Tibial artery (tissue), 4 donors: Measurements from ENCODE around the gene EPOP.
"Not testable (repeated sequence)": the region's sequence is repeated elsewhere in the genome, so short reads cannot be mapped to it uniquely, and the experiment has no call there.

Source experiments
- DNase-seq, 2 donors: peaks; one replicate each; pipeline ENCODE4 v3.0.0-alpha.2; 2019
- H3K27ac ChIP-seq, 2 donors: fragments of 200-600 bp; sonication (generic) in 1 of 2; 1 replicate in 1 of 2; 2 replicates in 1 of 2; pipeline ENCODE4 v1.5.1; 2018 to 2019; ENCODE audit warnings: mild to moderate bottlenecking in 1 of 2
- H3K27me3 ChIP-seq, 2 donors: fragments of 200-600 bp; sonication (generic) in 1 of 2; one replicate each; pipeline versions ENCODE4 v1.5.1 to v1.6.0; 2016 to 2019
- H3K36me3 ChIP-seq, 3 donors: fragments of 200-600 bp; sonication (generic) in 2 of 3; one replicate each; pipeline ENCODE4 v1.5.1; 2016 to 2019; ENCODE audit warnings: mild to moderate bottlenecking in 2 of 3
- H3K4me1 ChIP-seq, 4 donors: fragments of 200-600 bp; sonication (generic) in 2 of 4; 1 replicate in 3 of 4; 2 replicates in 1 of 4; pipeline ENCODE4 v1.5.1; 2016 to 2019
- H3K4me3 ChIP-seq, 2 donors: fragments of 200-600 bp; sonication (generic) in 1 of 2; 1 replicate in 1 of 2; 2 replicates in 1 of 2; pipeline ENCODE4 v1.5.1; 2018 to 2019; ENCODE audit warnings: mild to moderate bottlenecking in 2 of 2
- H3K9me3 ChIP-seq, 3 donors: fragments of 200-600 bp; sonication (generic) in 1 of 3; one replicate each; pipeline ENCODE4 v1.5.1; 2016 to 2019
- intact Hi-C: fragments of 100-400 bp; cut with DNase I; formaldehyde crosslinking; loops from one replicate; pipeline ENCODE4 v1.15.0; 2023; ENCODE audit warnings: low total_unique reads
- TF ChIP-seq, protein P1 (sequence below), 2 experiments: fragments of 200-600 bp in 1 of 2; fragments of 450-650 bp in 1 of 2; IDR thresholded peaks; one replicate each; pipeline ENCODE4 v1.5.1; 2017 to 2019; ENCODE audit warnings: antibody characterized with exemption in 2 of 2, mild to moderate bottlenecking in 1 of 2, moderate library complexity in 1 of 2

EPOP gene

DNA sequence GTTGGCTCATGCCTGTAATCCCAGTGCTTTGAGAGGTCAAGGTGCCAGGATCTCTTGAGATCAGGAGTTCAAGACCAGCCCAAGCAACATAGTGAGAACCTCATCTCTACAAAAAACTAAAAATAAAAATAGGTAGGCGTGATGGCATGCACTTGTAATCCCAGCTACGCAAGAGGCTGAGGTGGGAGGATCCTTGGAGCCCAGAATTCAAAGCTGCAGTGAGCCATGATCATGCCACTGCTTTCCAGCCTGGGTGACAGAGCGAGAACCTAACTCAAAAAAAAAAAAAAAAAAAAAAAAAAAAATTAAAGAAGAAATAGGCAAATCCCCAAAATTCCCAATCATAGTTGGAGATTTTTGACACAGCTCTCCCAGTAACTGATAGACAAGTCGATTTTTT is 36.8 kb downstream of the EPOP start:
- H3K36me3 ChIP-seq, result no peaks in the 10 kb centered on the region
- DNase-seq, result no peak
- peaks cover 0 to 18% of the 10 kb centered on the region in 2 donors for H3K27me3 ChIP-seq
- no peaks in the 10 kb centered on the region for H3K9me3 ChIP-seq
- no peak overlapping the region for H3K4me3 ChIP-seq
- no peaks in the 10 kb centered on the region for H3K4me1 ChIP-seq
- intact Hi-C loops, result no loop called here
- TF ChIP-seq, protein P1, sequence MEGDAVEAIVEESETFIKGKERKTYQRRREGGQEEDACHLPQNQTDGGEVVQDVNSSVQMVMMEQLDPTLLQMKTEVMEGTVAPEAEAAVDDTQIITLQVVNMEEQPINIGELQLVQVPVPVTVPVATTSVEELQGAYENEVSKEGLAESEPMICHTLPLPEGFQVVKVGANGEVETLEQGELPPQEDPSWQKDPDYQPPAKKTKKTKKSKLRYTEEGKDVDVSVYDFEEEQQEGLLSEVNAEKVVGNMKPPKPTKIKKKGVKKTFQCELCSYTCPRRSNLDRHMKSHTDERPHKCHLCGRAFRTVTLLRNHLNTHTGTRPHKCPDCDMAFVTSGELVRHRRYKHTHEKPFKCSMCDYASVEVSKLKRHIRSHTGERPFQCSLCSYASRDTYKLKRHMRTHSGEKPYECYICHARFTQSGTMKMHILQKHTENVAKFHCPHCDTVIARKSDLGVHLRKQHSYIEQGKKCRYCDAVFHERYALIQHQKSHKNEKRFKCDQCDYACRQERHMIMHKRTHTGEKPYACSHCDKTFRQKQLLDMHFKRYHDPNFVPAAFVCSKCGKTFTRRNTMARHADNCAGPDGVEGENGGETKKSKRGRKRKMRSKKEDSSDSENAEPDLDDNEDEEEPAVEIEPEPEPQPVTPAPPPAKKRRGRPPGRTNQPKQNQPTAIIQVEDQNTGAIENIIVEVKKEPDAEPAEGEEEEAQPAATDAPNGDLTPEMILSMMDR (IDR thresholded peaks at IDR 0.05), result no peak
- H3K27ac ChIP-seq, result no peak overlapping the region

DNA sequence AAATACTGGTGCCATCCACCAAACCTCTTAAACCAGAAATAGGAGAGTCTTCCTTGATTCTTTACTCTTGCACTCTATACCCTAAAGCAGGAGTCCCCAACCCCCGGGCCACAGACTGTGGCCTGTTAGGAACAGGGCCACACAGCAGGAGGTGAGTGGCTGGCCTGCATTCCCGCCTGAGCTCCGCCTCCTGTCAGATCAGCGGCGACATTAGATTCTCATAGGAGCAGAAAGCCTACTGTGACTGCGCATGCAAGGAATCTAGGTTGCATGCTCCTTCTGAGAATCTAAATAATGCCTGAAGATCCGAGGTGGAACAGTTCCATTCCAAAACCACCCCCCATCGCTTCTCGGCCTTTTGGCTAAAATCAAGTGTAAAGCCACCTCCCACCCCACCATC is 38.7 kb downstream of the EPOP start:
- H3K27me3 ChIP-seq, result peaks cover 0 to 21% of the 10 kb centered on the region in 2 donors
- no peaks in the 10 kb centered on the region for H3K9me3 ChIP-seq
- H3K4me3 ChIP-seq, result no peak overlapping the region
- intact Hi-C loops, result no loop called here
- no peaks in the 10 kb centered on the region for H3K36me3 ChIP-seq
- TF ChIP-seq, protein P1 (IDR thresholded peaks at IDR 0.05), result no peak
- DNase-seq, result peak in 1 of 2 donors; percentile 20
- H3K4me1 ChIP-seq, result no peaks in the 10 kb centered on the region
- H3K27ac ChIP-seq, result no peak overlapping the region

DNA sequence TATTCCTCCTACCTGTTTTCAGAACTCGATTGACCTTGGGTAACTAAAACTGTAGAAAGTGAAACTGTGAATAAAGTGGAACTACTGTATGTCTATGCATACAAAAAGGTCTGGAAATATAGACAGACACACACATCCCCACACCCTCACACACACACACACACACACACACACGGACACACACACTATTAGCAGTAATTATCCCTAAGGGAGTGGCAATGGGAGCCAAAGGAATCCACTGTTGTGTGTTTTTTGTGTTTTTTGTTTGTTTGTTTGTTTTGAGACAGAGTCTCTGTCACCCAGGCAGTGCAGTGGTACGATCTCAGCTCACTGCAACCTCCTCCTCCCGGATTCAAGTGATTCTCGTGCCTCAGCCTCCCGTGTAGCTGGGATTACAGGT is 42.4 kb downstream of the EPOP start:
- TF ChIP-seq, protein P1 (IDR thresholded peaks at IDR 0.05), result no peak
- H3K4me3 ChIP-seq, result no peak overlapping the region
- intact Hi-C loops, result no loop called here
- peaks cover 0 to 10% of the 10 kb centered on the region in 2 donors for H3K27me3 ChIP-seq
- no peaks in the 10 kb centered on the region for H3K4me1 ChIP-seq
- no peaks in the 10 kb centered on the region for H3K9me3 ChIP-seq
- H3K36me3 ChIP-seq, result no peaks in the 10 kb centered on the region
- peak in 1 of 2 donors; percentile 16 for DNase-seq
- H3K27ac ChIP-seq, result no peak overlapping the region

DNA sequence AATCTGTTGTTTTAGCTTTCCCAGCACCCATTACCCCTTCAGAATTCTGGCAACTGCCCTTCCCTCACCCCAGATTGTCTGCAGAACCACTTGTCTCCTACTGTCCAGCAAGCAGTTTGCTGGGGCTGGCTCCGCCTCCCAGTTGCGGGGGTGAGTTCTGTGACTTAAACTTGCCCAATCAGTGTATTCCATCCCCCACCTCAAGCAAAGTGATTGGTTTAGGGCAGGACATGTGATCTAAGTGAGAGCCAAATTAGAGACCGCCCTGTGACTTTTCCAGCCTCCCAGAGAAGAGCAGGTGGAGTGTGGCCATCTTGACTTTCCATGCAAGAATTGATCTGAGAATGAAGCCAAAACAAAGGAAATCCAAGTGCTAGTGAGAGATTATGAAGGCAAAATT is 46.3 kb downstream of the EPOP start:
- Histone ChIP-seq H3K27me3 (peaks cover 0 to 6% of the 10 kb centered on the region in 2 donors), H3K9me3 (no peaks in the 10 kb centered on the region), H3K4me3 (no peak overlapping the region), H3K36me3 (no peaks in the 10 kb centered on the region), H3K27ac (no peak overlapping the region), H3K4me1 (no peaks in the 10 kb centered on the region)
- intact Hi-C loops, result no loop called here
- TF ChIP-seq, protein P1 (IDR thresholded peaks at IDR 0.05), result no peak
- DNase-seq, result no peak

DNA sequence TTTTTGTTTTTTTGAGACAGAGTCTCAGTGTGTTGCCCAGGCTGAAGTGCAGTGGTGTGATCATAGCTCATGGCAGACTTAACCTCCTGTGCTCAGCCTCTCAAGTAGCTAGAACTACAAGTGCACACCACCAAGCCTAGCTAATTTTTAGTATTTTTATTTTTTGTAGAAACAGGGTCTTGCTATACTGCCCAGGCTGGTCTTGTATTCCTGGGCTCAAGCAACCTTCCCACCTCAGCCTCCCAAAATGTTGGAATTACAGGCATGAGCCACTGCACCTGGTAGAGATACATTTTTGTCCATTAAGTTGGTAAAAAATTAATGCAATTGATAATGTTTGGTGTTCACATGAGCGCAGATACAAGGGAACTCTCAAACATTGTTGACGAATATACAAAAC is 46.8 kb downstream of the EPOP start:
- Histone ChIP-seq H3K4me1 (no peaks in the 10 kb centered on the region), H3K27ac (no peak overlapping the region), H3K9me3 (no peaks in the 10 kb centered on the region), H3K4me3 (no peak overlapping the region), H3K36me3 (no peaks in the 10 kb centered on the region), H3K27me3 (peaks cover 0 to 11% of the 10 kb centered on the region in 2 donors)
- TF ChIP-seq, protein P1 (IDR thresholded peaks at IDR 0.05), result no peak
- no peak for DNase-seq
- intact Hi-C loops, result no loop called here

DNA sequence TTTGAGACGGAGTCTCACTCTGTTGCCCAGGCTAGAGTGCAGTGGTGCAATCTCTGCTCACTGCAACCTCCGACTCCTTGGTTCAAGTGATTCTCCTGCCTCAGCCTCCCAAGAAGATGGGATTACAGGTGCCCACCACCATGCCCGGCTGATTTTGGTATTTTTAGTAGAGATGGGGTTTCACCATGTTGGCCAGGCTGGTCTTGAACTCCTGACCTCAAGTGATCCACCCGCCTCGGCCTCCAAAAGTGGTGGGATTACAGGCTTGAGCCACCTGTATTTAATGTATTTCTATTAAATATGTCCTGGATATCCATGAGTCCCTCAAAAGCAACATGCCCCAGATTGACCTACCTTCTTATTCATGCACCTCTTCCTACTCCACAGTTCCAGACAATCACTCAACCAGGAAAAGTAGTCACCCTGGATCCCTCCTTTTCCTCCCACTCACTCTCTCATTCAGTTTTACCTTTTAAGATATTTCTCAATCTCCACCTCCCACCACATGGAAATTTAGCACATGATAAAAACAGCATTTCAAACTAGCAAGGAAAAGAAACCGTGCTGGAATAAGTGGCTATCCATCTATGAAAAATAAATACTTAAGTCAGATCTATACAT is 48.0 kb downstream of the EPOP start:
- H3K27ac ChIP-seq, H3K4me3 ChIP-seq, H3K27me3 ChIP-seq, intact Hi-C loops, H3K9me3 ChIP-seq, H3K4me1 ChIP-seq, H3K36me3 ChIP-seq: not testable (repeated sequence)
- DNase-seq, result peak in 1 of 2 donors; percentile 19
